Measurements from ENCODE around the gene SLC7A14. TPM values are rescaled to one million over a fixed set of nuclear protein-coding genes. Genes with fewer than 3 reads are reported as not detected.

Gene SLC7A14
- total and polyA plus RNA-seq, 2 of the 4 experiments (the other 2 are of a cell fraction) = 2.7 to 6.8 TPM

GRCh38 chr3:170467571-170468147 lies 118.2 kb downstream of the SLC7A14 start:
- H3K27me3 ChIP-seq (ENCODE audit: control insufficient read depth, insufficient read depth, low read length) = no peaks in the 10 kb centered on the region
- dilution Hi-C loops (cut with HindIII; ENCODE audit: low sequenced_read_pairs, unreplicated experiment) (no loop called here), in situ Hi-C loops (cut with MboI; ENCODE audit: low sequenced_read_pairs) (no loop called here), intact Hi-C loops (cut with micrococcal nuclease) (no loop called here)
- H3K4me3 ChIP-seq (ENCODE audit: insufficient read depth, low read depth, low read length) = no peak overlapping the region
- H2AFZ ChIP-seq (replicated peaks; ENCODE audit: low read length, poor library complexity) = no peak overlapping the region
- WGBS, 2 experiments (ENCODE audit: extremely low coverage in 2 of 2, insufficient read length in 1 of 2) = no CpG with 5 or more reads among the region's 7 CpGs
- H3K36me3 ChIP-seq (ENCODE audit: control insufficient read depth, insufficient read depth, low read length) = no peaks in the 10 kb centered on the region
- no peak overlapping the region for H2BK5ac ChIP-seq (ENCODE audit: low read depth, low read length, poor library complexity, severe bottlenecking)
- H3K56ac ChIP-seq (ENCODE audit: extremely low read depth, insufficient read depth, low read length) = no peak overlapping the region
- H4K8ac ChIP-seq (ENCODE audit: low read depth in 2 of 2, low read length in 2 of 2) = no peak overlapping the region
- no peak overlapping the region for H3K4me2 ChIP-seq (ENCODE audit: low read depth, low read length)
- H2AK9ac ChIP-seq (replicated peaks; ENCODE audit: low read depth, low read length, poor library complexity) = no peak overlapping the region
- no peak overlapping the region for H4K5ac ChIP-seq (ENCODE audit: low read depth, low read length)
- peaks cover 13% of the 10 kb centered on the region for H3K9me1 ChIP-seq (ENCODE audit: insufficient read depth, low read length)
- TF ChIP-seq BHLHE40 (IDR thresholded peaks at IDR 0.05; ENCODE audit: low read depth, low read length) = no peak
- TF ChIP-seq RCOR1 (IDR thresholded peaks at IDR 0.05; ENCODE audit: insufficient replicate concordance, low read length) = no peak
- TF ChIP-seq MAFK (IDR thresholded peaks at IDR 0.05; ENCODE audit: low read depth, low read length) = no peak
- no peak for TF ChIP-seq SMC3 (IDR thresholded peaks at IDR 0.05; ENCODE audit: low read depth, low read length)
- TF ChIP-seq, protein P1, sequence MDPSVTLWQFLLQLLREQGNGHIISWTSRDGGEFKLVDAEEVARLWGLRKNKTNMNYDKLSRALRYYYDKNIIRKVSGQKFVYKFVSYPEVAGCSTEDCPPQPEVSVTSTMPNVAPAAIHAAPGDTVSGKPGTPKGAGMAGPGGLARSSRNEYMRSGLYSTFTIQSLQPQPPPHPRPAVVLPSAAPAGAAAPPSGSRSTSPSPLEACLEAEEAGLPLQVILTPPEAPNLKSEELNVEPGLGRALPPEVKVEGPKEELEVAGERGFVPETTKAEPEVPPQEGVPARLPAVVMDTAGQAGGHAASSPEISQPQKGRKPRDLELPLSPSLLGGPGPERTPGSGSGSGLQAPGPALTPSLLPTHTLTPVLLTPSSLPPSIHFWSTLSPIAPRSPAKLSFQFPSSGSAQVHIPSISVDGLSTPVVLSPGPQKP (IDR thresholded peaks at IDR 0.05; ENCODE audit: borderline replicate concordance, low read depth, low read length) = no peak
- TF ChIP-seq, protein P2, sequence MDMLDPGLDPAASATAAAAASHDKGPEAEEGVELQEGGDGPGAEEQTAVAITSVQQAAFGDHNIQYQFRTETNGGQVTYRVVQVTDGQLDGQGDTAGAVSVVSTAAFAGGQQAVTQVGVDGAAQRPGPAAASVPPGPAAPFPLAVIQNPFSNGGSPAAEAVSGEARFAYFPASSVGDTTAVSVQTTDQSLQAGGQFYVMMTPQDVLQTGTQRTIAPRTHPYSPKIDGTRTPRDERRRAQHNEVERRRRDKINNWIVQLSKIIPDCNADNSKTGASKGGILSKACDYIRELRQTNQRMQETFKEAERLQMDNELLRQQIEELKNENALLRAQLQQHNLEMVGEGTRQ (IDR thresholded peaks at IDR 0.05; ENCODE audit: low read depth, low read length) = no peak
- no peak overlapping the region for H3K18ac ChIP-seq (ENCODE audit: low read depth, low read length)
- H3K4ac ChIP-seq (ENCODE audit: low read depth, low read length) = no peak overlapping the region
- ChIA-PET CTCF (no interaction called here), POLR2A (ENCODE audit: unreplicated experiment) (no interaction called here)
- H3K9ac ChIP-seq (ENCODE audit: low read depth, low read length) = no peak overlapping the region
- H2BK120ac ChIP-seq (ENCODE audit: low read depth, low read length) = no peak overlapping the region
- BruUV-seq (replicated peaks) = no TSS peak
- H4K91ac ChIP-seq (ENCODE audit: insufficient read depth, low read depth, low read length) = no peak overlapping the region
- no peak overlapping the region for H2AK5ac ChIP-seq (ENCODE audit: low read depth, low read length)
- no peak overlapping the region for H2BK15ac ChIP-seq (ENCODE audit: low read depth, low read length)
- H3K23ac ChIP-seq (ENCODE audit: low read depth, low read length) = no peak overlapping the region
- H2BK20ac ChIP-seq (ENCODE audit: low read depth, low read length) = no peak overlapping the region
- H3K79me1 ChIP-seq (ENCODE audit: low read depth in 1 of 2, low read length in 2 of 2) = peaks cover 0 to 2% of the 10 kb centered on the region in 2 experiments; a peak in 1 of 4 replicates
- peaks cover 4% of the 10 kb centered on the region; the same call in 1 of the 2 replicates for H4K20me1 ChIP-seq (ENCODE audit: insufficient read depth, low read length)
- no peak overlapping the region for H3K14ac ChIP-seq (replicated peaks; ENCODE audit: low read depth, low read length)
- peaks cover 24% of the 10 kb centered on the region for H3K4me1 ChIP-seq (ENCODE audit: control insufficient read depth, insufficient read depth, low read length)
- H3K9me3 ChIP-seq (ENCODE audit: control insufficient read depth, insufficient read depth, low read length) = no peaks in the 10 kb centered on the region
- H3K27ac ChIP-seq (ENCODE audit: insufficient read depth, low read length) = no peak overlapping the region
- ATAC-seq (ENCODE audit: low read depth) (no peak), DNase-seq (no peak)

Measured in IMR-90 (cell line).